A673 (cell line): ENCODE measurements around the gene ANKRD13D.
A peak's percentile ranks its signal among the peaks of the same experiment; 100 is the strongest.

ENCODE experiments used
- EZH2 ChIP-seq: fragments of 200-600 bp; sonication (generic); IDR thresholded peaks from 2 replicates; pipeline ENCODE4 v1.6.1; 2017; ENCODE audit warnings: borderline replicate concordance, low read depth, mild to moderate bottlenecking, mixed read lengths, antibody characterized with exemption, low read length; ENCODE audit not compliant: poor library complexity, severe bottlenecking
- TF ChIP-seq, protein P1 (sequence below): fragments of 300-800, 200-600 bp; sonication (generic); conservative IDR thresholded peaks from 2 replicates; pipeline ENCODE4 v1.5.1; 2017; ENCODE audit warnings: low read depth, mild to moderate bottlenecking, antibody characterized with exemption, low read length, moderate library complexity, mixed read lengths

- TF ChIP-seq, protein P1, sequence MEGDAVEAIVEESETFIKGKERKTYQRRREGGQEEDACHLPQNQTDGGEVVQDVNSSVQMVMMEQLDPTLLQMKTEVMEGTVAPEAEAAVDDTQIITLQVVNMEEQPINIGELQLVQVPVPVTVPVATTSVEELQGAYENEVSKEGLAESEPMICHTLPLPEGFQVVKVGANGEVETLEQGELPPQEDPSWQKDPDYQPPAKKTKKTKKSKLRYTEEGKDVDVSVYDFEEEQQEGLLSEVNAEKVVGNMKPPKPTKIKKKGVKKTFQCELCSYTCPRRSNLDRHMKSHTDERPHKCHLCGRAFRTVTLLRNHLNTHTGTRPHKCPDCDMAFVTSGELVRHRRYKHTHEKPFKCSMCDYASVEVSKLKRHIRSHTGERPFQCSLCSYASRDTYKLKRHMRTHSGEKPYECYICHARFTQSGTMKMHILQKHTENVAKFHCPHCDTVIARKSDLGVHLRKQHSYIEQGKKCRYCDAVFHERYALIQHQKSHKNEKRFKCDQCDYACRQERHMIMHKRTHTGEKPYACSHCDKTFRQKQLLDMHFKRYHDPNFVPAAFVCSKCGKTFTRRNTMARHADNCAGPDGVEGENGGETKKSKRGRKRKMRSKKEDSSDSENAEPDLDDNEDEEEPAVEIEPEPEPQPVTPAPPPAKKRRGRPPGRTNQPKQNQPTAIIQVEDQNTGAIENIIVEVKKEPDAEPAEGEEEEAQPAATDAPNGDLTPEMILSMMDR, result peak; percentile 41; the same call in 1 of the 2 replicates
- no peak for TF ChIP-seq EZH2
Measured at GRCh38 chr11:67288452-67289225, 464 bp upstream of the ANKRD13D start.
